GM21576 (cell line): ENCODE results near the gene NSD2.

Experiments used
- ATAC-seq: cut with Tn5 transposase; IDR thresholded peaks from one replicate; pipeline ENCODE4 v1.9.1; 2021; ENCODE audit warnings: mild to moderate bottlenecking, moderate library complexity; ENCODE audit not compliant: unreplicated experiment

NSD2 gene

GRCh38 chr4:1982124-1983052 is 111.2 kb downstream of the NSD2 start:
- no peak for ATAC-seq

GRCh38 chr4:1983053-1983845 is 112.1 kb downstream of the NSD2 start:
- ATAC-seq: no peak

- ATAC-seq: no peak
These were observed 112.7 kb downstream of the NSD2 start for GRCh38 chr4:1983846-1984405.

GRCh38 chr4:1984406-1985191 is 113.4 kb downstream of the NSD2 start:
- ATAC-seq: no peak

GRCh38 chr4:1985294-1985693 is 114.1 kb downstream of the NSD2 start:
- no peak for ATAC-seq

- ATAC-seq: no peak
These were observed 114.8 kb downstream of the NSD2 start for GRCh38 chr4:1985780-1986577.

GRCh38 chr4:1986578-1987210 is 115.5 kb downstream of the NSD2 start:
- ATAC-seq: no peak

GRCh38 chr4:1987296-1987695 is 116.1 kb downstream of the NSD2 start:
- no peak for ATAC-seq

GRCh38 chr4:1987721-1988326 is 116.6 kb downstream of the NSD2 start:
- ATAC-seq: no peak

- no peak for ATAC-seq
These were observed 117.1 kb downstream of the NSD2 start for GRCh38 chr4:1988327-1988724.

GRCh38 chr4:1989533-1990347 is 118.5 kb downstream of the NSD2 start:
- no peak for ATAC-seq

GRCh38 chr4:1990348-1990645 is 119.1 kb downstream of the NSD2 start:
- no peak for ATAC-seq

- ATAC-seq: no peak
These were observed 119.5 kb downstream of the NSD2 start for GRCh38 chr4:1990676-1991075.

- ATAC-seq: no peak
These were observed 119.9 kb downstream of the NSD2 start for GRCh38 chr4:1991087-1991486.

- ATAC-seq: no peak
These were observed 120.6 kb downstream of the NSD2 start for GRCh38 chr4:1991596-1992434.

- no peak for ATAC-seq
These were observed 121.4 kb downstream of the NSD2 start for GRCh38 chr4:1992468-1993168.

- no peak for ATAC-seq
These were observed 122.0 kb downstream of the NSD2 start for GRCh38 chr4:1993169-1993516.
